SU-DHL-6 (cell line): ENCODE data around the gene TBC1D20.

ENCODE experiments used
- H2AFZ ChIP-seq: fragments of 200-600 bp; sonication (generic); 2 replicates; pipeline ENCODE4 v1.6.1; 2014; ENCODE audit warnings: low read depth, mild to moderate bottlenecking, moderate library complexity, mixed read lengths, antibody characterized with exemption, low read length; ENCODE audit not compliant: severe bottlenecking
- H3F3A ChIP-seq: fragments of 200-600 bp; shearing (Covaris generic); 2 replicates; pipeline ENCODE4 v1.6.0; 2016; ENCODE audit warnings: antibody characterized with exemption, mild to moderate bottlenecking; ENCODE audit not compliant: insufficient read depth
- H3K27ac ChIP-seq: fragments of 200-600 bp; sonication (generic); 2 replicates; pipeline ENCODE4 v1.5.1; 2016; ENCODE audit warnings: low read depth, mild to moderate bottlenecking, low read length, moderate library complexity, mixed read lengths
- H3K27me3 ChIP-seq: fragments of 200-600 bp; sonication (generic), shearing (Covaris generic); 2 replicates; pipeline ENCODE4 v1.6.0; 2014; ENCODE audit warnings: mild to moderate bottlenecking, low read length
- H3K36me3 ChIP-seq: fragments of 200-600 bp; sonication (generic); 2 replicates; pipeline ENCODE4 v1.6.1; 2014; ENCODE audit warnings: mild to moderate bottlenecking, low read length, mixed read lengths
- H3K4me2 ChIP-seq: fragments of 300-600, 200-600 bp; shearing (Covaris generic), sonication (generic); 2 replicates; pipeline ENCODE4 v1.6.0; 2014; ENCODE audit warnings: low read length, low read depth, mild to moderate bottlenecking; ENCODE audit not compliant: poor library complexity, severe bottlenecking
- H3K4me3 ChIP-seq: fragments of 200-600 bp; sonication (generic); 2 replicates; pipeline ENCODE4 v1.5.1; 2014; ENCODE audit warnings: antibody characterized with exemption, low read length, mild to moderate bottlenecking, mixed read lengths; ENCODE audit not compliant: insufficient read depth, poor library complexity, severe bottlenecking
- H3K79me2 ChIP-seq: fragments of 200-600 bp; sonication (generic); 2 replicates; pipeline ENCODE4 v1.6.1; 2014; ENCODE audit warnings: mild to moderate bottlenecking, low read length, moderate library complexity; ENCODE audit not compliant: insufficient read depth
- H3K9ac ChIP-seq: fragments of 200-600 bp; sonication (generic); 2 replicates; pipeline ENCODE4 v1.7.0; 2014; ENCODE audit warnings: mild to moderate bottlenecking, low read length
- H3K9me2 ChIP-seq: fragments of 200-600 bp; sonication (generic); replicated peaks from 2 replicates; pipeline ENCODE4 v1.6.1; 2014; ENCODE audit warnings: low read length; ENCODE audit not compliant: insufficient read depth
- H3K9me3 ChIP-seq: fragments of 200-600 bp; sonication (generic); 2 replicates; pipeline ENCODE4 v1.6.1; 2014; ENCODE audit warnings: low read length, mixed read lengths; ENCODE audit not compliant: insufficient read depth
- H4K20me1 ChIP-seq: fragments of 200-600 bp; sonication (generic); 2 replicates; pipeline ENCODE4 v1.6.1; 2014; ENCODE audit warnings: low read depth, mild to moderate bottlenecking, antibody characterized with exemption, low read length, moderate library complexity, mixed read lengths
- CTCF ChIP-seq: fragments of 200-600 bp; sonication (generic); IDR thresholded peaks from one replicate; pipeline ENCODE4 v1.5.1; 2017; ENCODE audit warnings: antibody characterized with exemption, mild to moderate bottlenecking, low read length, moderate library complexity; ENCODE audit not compliant: insufficient read depth, poor library complexity, severe bottlenecking
- EZH2phosphoT487 ChIP-seq: fragments of 200-600 bp; sonication (generic), shearing (Covaris generic); conservative IDR thresholded peaks from 2 replicates; pipeline ENCODE4 v1.6.1; 2018; ENCODE audit warnings: mild to moderate bottlenecking, antibody characterized with exemption, low read length, moderate library complexity, mixed read lengths

Gene TBC1D20

GRCh38 chr20:487655-488054 lies 25.3 kb upstream of the TBC1D20 start:
- no peaks in the 10 kb centered on the region for H3K27me3 ChIP-seq
- H3K9me2 ChIP-seq = no peaks in the 10 kb centered on the region
- H3F3A ChIP-seq = no peaks in the 10 kb centered on the region
- H4K20me1 ChIP-seq = no peaks in the 10 kb centered on the region
- H3K9ac ChIP-seq = no peak overlapping the region
- H2AFZ ChIP-seq = no peak overlapping the region
- no peaks in the 10 kb centered on the region for H3K9me3 ChIP-seq
- H3K36me3 ChIP-seq = peaks cover 34% of the 10 kb centered on the region
- H3K27ac ChIP-seq = no peak overlapping the region
- H3K4me2 ChIP-seq = no peak overlapping the region
- no peak overlapping the region for H3K4me3 ChIP-seq
- no peaks in the 10 kb centered on the region for H3K79me2 ChIP-seq
- TF ChIP-seq EZH2phosphoT487 = no peak
- no peak for TF ChIP-seq CTCF

DNA sequence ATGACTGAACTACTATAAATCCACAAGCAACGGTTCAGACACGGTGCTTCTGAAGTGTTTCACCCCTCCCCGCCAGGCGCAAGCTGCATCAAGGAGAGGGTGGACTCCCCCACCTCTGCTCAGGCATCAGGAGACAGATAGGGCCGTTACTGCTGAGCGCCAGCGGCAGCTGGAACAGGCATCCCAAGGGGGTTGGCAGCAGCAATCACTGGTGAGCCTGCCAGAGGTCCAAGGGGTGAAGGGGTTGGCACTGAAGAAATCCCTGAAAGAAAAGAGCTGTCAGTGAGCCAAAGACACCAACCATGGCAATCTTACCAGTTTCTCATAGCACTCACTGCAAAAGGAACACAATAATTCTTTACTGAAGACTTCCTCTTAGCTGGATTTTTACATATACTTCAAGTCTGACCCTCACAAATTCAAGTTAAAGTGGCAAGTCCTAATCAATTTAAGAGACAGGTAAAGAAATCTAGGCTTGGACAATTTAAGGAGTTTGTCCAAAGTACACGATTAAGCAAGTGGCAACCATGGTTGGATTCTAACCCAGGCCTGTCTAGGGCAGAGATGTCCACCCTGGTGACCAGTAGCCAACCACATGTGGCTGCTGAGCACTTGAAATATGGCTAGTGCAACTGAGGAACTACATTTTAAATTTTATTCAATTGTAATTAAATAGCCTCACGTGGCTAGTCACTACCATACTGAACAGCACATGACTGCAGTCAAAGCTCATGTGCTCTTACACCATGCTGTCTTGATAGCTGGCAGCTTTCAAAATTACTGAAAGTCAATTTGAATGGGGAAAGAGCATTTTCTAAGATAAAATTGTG lies 21.7 kb upstream of the TBC1D20 start:
- no peaks in the 10 kb centered on the region for H3K79me2 ChIP-seq
- H2AFZ ChIP-seq = no peak overlapping the region
- H3F3A ChIP-seq = peaks cover 21% of the 10 kb centered on the region; the same call in 1 of the 2 replicates
- H3K4me2 ChIP-seq = no peak overlapping the region
- TF ChIP-seq CTCF (no peak), EZH2phosphoT487 (no peak)
- no peak overlapping the region for H3K4me3 ChIP-seq
- H3K27ac ChIP-seq = no peak overlapping the region
- no peaks in the 10 kb centered on the region for H3K9me2 ChIP-seq
- H3K36me3 ChIP-seq = peaks cover 21% of the 10 kb centered on the region; the same call in 1 of the 2 replicates
- no peaks in the 10 kb centered on the region for H3K9me3 ChIP-seq
- H4K20me1 ChIP-seq = no peaks in the 10 kb centered on the region
- no peaks in the 10 kb centered on the region for H3K27me3 ChIP-seq
- H3K9ac ChIP-seq = no peak overlapping the region

GRCh38 chr20:481167-481566 lies 18.8 kb upstream of the TBC1D20 start:
- Histone ChIP-seq H3K9me2 (no peaks in the 10 kb centered on the region), H3K79me2 (no peaks in the 10 kb centered on the region), H2AFZ (no peak overlapping the region), H4K20me1 (no peaks in the 10 kb centered on the region), H3K36me3 (peaks cover 23% of the 10 kb centered on the region; the same call in 1 of the 2 replicates), H3K27ac (no peak overlapping the region), H3K9me3 (no peaks in the 10 kb centered on the region), H3K9ac (no peak overlapping the region), H3F3A (peaks cover 21% of the 10 kb centered on the region; the same call in 1 of the 2 replicates), H3K4me2 (no peak overlapping the region), H3K27me3 (no peaks in the 10 kb centered on the region), H3K4me3 (no peak overlapping the region)
- TF ChIP-seq EZH2phosphoT487 (no peak), CTCF (no peak)
